Uterus (tissue), 4 donors: ENCODE measurements around the gene PLEKHA7. TPM values are rescaled to one million over a fixed set of nuclear protein-coding genes. Genes with fewer than 3 reads are reported as not detected.

Experiments
- DNase-seq, 2 donors: peaks; one replicate each; pipeline ENCODE4 v3.0.0-alpha.2; 2019 to 2020
- H3K27ac ChIP-seq, 2 donors: fragments of 200-600 bp; sonication (generic); 1 replicate in 1 of 2; 2 replicates in 1 of 2; pipeline ENCODE4 v1.5.1; 2016 to 2018
- H3K27me3 ChIP-seq, 2 donors: fragments of 200-600 bp; sonication (generic); one replicate each; pipeline ENCODE4 v1.5.1; 2018 to 2019; ENCODE audit warnings: control low read depth in 1 of 2
- H3K36me3 ChIP-seq, 2 donors: fragments of 200-600 bp; sonication (generic); one replicate each; pipeline ENCODE4 v1.5.1; 2019; ENCODE audit warnings: control low read depth in 1 of 2
- H3K4me1 ChIP-seq, 2 donors: fragments of 200-600 bp; sonication (generic); one replicate each; pipeline ENCODE4 v1.5.1; 2018 to 2019; ENCODE audit warnings: control low read depth in 1 of 2
- H3K4me3 ChIP-seq, 2 donors: fragments of 200-600 bp; sonication (generic); 1 replicate in 1 of 2; 2 replicates in 1 of 2; pipeline ENCODE4 v1.5.1; 2018 to 2019; ENCODE audit warnings: mild to moderate bottlenecking in 1 of 2
- H3K9me3 ChIP-seq, 2 donors: fragments of 200-600 bp; sonication (generic); one replicate each; pipeline ENCODE4 v1.5.1; 2019; ENCODE audit warnings: control low read depth in 1 of 2
- POLR2A ChIP-seq, 2 donors: fragments of 450-650 bp; IDR thresholded peaks; one replicate each; pipeline ENCODE4 v1.6.1; 2016; ENCODE audit warnings: antibody characterized with exemption in 2 of 2, mild to moderate bottlenecking in 1 of 2, moderate library complexity in 1 of 2
- intact Hi-C: fragments of 100-400 bp; cut with DNase I; formaldehyde crosslinking; loops from one replicate; pipeline ENCODE4 v1.15.1; 2023; ENCODE audit warnings: low total_unique reads
- total RNA-seq, 4 donors: library from RNA; depleted of rRNA in 3 of 4; stranded (reverse); fragments of >200 nt in 3 of 4; gene quantifications; one replicate each; pipeline versions ENCODE4 v1.1.0 to v1.2.4, GENCODE V29; 2014 to 2023
- TF ChIP-seq, protein P1 (sequence below), 4 experiments: fragments of 200-600 bp in 2 of 4; fragments of 450-650 bp in 2 of 4; sonication (generic) in 2 of 4; IDR thresholded peaks; one replicate each; pipeline ENCODE4 v1.5.1; 2016 to 2019; ENCODE audit warnings: antibody characterized with exemption in 4 of 4, mild to moderate bottlenecking in 2 of 4, moderate library complexity in 1 of 4
- donor health status: DM: yes; HTN: yes; CAD: no.

The PLEKHA7 gene
- total RNA-seq, 4 donors from 2014 or later: 13.3 to 38.2 (median 26.7) TPM

DNA sequence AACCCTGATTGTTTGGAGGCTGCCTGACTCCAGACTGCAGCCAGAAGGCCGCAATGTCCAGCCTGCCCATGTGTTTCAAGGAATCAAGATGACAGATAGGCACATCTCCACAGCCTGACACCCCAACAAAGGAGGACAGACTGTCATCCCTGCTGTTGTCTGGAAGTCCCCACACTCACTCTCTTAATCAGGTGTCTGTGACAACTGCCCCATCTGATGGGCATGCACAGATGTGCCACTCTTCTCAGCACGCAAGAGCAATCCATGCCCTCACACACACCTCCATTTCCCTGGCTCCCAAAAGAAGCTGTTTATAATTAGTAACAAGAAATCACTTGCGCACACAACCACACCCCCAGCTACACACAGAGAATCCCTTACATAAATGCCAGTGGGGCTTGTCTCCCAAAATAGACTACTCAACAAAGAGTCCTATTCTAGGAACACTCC lies 158.2 kb downstream of the PLEKHA7 start:
- Histone ChIP-seq H3K27me3 (no peaks in the 10 kb centered on the region), H3K27ac (no peak overlapping the region), H3K36me3 (no peaks in the 10 kb centered on the region), H3K4me3 (no peak overlapping the region), H3K9me3 (no peaks in the 10 kb centered on the region), H3K4me1 (no peaks in the 10 kb centered on the region)
- no peak for TF ChIP-seq POLR2A (IDR thresholded peaks at IDR 0.05)
- TF ChIP-seq, protein P1, sequence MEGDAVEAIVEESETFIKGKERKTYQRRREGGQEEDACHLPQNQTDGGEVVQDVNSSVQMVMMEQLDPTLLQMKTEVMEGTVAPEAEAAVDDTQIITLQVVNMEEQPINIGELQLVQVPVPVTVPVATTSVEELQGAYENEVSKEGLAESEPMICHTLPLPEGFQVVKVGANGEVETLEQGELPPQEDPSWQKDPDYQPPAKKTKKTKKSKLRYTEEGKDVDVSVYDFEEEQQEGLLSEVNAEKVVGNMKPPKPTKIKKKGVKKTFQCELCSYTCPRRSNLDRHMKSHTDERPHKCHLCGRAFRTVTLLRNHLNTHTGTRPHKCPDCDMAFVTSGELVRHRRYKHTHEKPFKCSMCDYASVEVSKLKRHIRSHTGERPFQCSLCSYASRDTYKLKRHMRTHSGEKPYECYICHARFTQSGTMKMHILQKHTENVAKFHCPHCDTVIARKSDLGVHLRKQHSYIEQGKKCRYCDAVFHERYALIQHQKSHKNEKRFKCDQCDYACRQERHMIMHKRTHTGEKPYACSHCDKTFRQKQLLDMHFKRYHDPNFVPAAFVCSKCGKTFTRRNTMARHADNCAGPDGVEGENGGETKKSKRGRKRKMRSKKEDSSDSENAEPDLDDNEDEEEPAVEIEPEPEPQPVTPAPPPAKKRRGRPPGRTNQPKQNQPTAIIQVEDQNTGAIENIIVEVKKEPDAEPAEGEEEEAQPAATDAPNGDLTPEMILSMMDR (IDR thresholded peaks at IDR 0.05): no peak
- no peak for DNase-seq
- intact Hi-C loops: no loop called here

DNA sequence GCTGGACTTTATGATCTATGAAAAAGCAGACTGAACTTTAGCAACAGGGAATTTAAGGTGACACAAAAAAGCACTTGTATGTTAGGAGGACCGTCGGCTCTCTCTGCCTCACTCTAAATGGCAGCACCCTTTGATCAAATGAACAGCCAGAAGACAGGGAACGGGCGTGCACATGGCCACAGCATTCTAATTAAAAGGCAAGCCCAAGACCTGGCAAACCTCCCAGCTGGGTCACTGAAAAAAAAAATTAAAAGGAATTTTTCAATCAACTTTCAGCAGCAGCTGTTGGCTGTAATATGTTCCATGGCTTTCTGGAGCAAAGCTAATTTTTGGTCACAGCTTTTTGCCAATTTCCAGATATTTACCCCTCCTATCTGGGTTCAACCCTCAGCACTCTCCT lies 159.2 kb downstream of the PLEKHA7 start:
- Histone ChIP-seq H3K4me3 (no peak overlapping the region), H3K4me1 (no peaks in the 10 kb centered on the region), H3K9me3 (no peaks in the 10 kb centered on the region), H3K27me3 (no peaks in the 10 kb centered on the region), H3K36me3 (no peaks in the 10 kb centered on the region), H3K27ac (no peak overlapping the region)
- TF ChIP-seq POLR2A (IDR thresholded peaks at IDR 0.05): no peak
- TF ChIP-seq, protein P1 (IDR thresholded peaks at IDR 0.05): no peak
- no peak for DNase-seq
- intact Hi-C loops: no loop called here

DNA sequence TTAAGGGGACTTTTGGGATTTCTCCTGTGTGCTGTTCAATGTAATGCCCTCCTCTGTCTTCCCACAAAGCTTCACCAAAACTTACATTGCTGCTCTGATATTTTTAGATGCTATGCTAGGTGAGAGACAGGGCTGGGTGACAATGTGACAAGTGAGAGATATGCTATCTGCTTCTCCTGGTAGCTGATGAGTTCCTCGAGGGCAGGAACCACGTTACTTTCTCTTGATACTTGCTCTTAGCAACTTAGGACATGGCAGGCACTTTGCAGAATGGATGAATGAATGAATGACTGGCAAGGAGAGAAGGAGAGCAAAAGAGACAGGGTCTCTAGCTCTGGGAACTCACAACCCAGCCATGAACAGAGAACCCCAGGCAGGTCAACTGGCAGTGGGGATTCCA lies 160.4 kb downstream of the PLEKHA7 start:
- no peak for DNase-seq
- TF ChIP-seq, protein P1 (IDR thresholded peaks at IDR 0.05): no peak
- no peak for TF ChIP-seq POLR2A (IDR thresholded peaks at IDR 0.05)
- intact Hi-C loops: no loop called here
- no peaks in the 10 kb centered on the region for H3K27me3 ChIP-seq
- H3K4me3 ChIP-seq: no peak overlapping the region
- no peaks in the 10 kb centered on the region for H3K9me3 ChIP-seq
- no peaks in the 10 kb centered on the region for H3K36me3 ChIP-seq
- H3K27ac ChIP-seq: no peak overlapping the region
- H3K4me1 ChIP-seq: no peaks in the 10 kb centered on the region

DNA sequence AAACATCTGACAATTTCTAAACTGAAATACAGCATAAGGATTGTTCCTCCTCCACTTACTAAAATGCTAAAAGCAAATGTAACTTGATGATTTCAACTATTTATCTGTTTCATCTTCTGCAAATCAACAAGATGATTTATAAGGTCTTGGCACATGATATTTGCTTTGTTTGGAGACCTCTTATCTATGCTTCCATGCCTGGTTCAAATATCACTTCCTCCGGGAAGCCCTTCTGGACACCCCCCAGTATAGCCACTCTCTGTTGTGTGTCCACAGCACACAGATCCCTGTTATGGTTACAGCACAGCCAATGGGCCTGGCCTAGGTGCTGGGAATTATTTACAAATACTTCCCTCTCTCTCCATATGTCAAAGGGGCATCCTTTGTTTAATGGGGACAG lies 160.9 kb downstream of the PLEKHA7 start:
- TF ChIP-seq, protein P1 (IDR thresholded peaks at IDR 0.05): no peak
- TF ChIP-seq POLR2A (IDR thresholded peaks at IDR 0.05): no peak
- no peak for DNase-seq
- intact Hi-C loops: no loop called here
- H3K36me3 ChIP-seq: no peaks in the 10 kb centered on the region
- no peak overlapping the region for H3K27ac ChIP-seq
- no peaks in the 10 kb centered on the region for H3K27me3 ChIP-seq
- H3K9me3 ChIP-seq: no peaks in the 10 kb centered on the region
- H3K4me3 ChIP-seq: no peak overlapping the region
- H3K4me1 ChIP-seq: no peaks in the 10 kb centered on the region

DNA sequence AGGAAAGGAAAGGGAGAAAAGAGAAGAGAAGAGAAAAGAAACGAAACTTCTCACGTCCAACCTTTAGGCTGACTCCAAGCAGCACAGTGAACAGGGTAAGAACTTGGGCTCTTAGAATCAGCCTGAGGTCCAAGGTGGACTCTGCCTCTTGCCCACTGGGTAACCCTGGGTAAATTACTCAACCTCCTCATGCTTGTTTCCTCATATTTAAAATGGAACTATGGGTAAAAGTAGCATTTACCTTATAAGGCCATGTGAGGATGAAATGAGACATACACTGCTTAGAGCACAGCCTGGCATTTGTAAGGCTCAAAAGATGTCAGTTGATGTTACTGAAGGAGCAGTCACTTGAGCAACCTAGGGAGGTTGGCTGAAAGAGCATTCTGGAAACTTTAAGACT lies 167.9 kb downstream of the PLEKHA7 start:
- TF ChIP-seq, protein P1 (IDR thresholded peaks at IDR 0.05): no peak
- no peaks in the 10 kb centered on the region for H3K27me3 ChIP-seq
- H3K27ac ChIP-seq: no peak overlapping the region
- no peak for DNase-seq
- no peaks in the 10 kb centered on the region for H3K9me3 ChIP-seq
- no peaks in the 10 kb centered on the region for H3K4me1 ChIP-seq
- H3K36me3 ChIP-seq: no peaks in the 10 kb centered on the region
- intact Hi-C loops: no loop called here
- no peak overlapping the region for H3K4me3 ChIP-seq
